Non-pigmented ciliary epithelial cell (primary cell): ENCODE measurements around the gene NACC2.

Experiments
- DNase-seq: peaks from one replicate; pipeline ENCODE4 v3.0.0-alpha.2; 2010; ENCODE audit warnings: low read depth

Gene NACC2

DNA sequence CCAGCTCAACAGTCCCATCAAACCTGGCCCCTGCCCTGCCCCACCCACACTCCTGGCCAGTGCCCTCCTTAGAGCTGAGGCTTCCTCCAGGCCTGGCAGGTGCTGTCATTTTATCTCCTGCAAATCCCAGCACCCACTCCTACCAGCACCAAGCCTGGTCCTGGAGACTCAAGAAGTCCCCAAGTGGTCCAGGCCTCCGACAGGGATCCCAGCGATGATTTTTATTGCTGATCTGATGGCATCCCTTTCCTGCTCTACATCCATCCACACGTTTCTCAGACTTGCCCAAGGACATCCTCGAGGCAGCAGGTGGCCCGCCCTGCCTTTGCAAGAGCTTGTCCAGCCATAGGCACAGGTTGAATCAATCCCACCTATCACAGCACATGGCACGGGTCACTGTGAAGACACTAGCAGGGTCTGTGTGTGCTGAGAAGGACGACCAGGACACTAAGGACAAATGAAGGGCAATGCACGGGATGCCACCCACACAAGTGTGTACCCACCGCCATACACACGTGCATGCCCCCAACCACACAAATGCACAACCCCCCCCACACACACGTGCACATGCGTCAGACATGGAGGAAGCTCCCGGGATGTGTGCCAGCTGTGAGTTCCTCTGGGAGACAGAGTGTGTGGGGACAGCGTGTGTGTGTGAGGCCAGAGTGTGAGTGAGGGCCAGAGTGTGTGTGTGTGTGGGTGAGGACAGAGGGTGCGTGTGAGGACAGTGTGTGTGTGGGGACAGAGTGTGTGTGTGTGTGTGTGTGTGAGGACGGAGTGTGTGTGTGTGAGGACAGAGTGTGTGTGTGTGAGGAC is 71.5 kb downstream of the NACC2 start:
- no peak for DNase-seq

- DNase-seq, result no peak
Observed at GRCh38 chr9:136022731-136023409, 72.2 kb downstream of the NACC2 start.

DNA sequence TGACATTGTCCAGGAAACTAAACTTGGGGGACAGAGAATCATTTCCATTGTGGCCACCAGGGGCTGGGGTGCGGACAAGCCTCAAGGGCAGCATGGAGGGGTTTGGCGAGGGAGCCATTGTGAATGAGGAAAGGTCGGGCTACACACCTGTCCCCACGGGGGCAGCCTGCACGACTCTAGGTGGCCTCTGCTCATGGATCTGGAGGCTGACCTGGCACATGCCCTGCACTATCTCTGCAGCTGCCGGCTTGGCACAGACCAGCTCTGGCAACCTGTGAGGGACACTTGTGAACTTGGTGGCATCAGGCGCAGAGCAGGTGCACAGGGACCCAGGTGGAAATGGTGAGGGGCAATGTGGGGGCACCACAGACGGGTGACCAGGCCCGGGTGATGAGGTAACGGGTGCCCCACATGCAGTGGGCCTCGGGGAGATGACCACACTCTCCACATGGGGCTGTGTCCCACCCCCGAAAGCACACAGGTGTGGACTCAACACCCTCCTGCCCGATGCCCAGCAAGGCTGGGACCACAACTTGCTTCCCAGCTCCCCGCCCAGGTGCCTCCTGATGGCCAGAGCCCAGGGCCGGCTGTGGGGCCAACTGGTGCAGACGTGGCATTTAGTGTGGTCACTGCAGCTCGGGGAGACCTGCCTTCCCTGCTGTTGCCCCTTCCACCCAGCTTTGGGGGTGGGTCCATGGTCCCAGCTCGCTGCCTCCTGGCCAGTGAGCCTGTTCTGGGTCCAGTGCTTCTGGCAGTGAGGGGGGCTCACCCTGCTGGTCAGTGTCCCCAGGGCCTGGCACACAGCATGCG is 73.0 kb downstream of the NACC2 start:
- no peak for DNase-seq

- no peak for DNase-seq
Observed at GRCh38 chr9:136021171-136021871, 73.8 kb downstream of the NACC2 start.

DNA sequence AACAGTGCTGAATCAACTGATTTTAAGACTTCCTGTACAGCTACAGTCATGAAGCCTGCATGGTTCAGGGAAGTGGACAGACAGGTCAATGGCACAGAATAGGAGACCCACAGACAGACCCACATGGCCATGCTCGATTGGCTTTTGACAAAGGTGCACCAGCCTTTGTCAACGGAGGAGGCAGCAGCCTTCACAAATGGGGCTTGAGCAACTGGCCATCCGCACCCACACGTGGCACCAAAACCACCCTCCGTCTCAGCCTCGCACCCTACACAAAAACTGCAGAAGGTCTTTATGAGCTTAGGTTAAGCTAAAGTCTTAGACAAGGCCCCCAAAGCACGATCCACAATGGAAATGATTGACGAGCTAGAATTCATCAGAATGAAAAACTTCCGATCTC is 74.4 kb downstream of the NACC2 start:
- no peak for DNase-seq

DNA sequence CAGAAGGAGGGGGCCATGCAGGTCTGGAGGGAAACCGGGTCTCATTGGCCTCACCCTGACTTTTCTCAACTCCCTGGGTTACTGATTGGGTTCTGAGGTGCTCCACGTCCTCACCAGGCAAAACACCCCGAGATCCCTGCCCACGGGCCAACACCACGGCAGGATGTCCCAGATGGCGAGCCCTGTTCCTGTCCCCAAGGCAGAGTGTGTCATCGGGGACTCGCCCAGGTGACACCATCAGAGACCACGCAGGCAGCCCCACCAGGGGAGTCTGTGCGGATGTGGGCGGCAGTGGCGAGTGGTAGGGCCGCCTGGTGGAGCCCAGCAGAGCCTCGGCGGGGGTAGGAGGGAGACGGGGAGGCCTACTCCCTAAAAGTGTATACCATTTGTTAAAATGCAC is 74.9 kb downstream of the NACC2 start:
- no peak for DNase-seq

DNA sequence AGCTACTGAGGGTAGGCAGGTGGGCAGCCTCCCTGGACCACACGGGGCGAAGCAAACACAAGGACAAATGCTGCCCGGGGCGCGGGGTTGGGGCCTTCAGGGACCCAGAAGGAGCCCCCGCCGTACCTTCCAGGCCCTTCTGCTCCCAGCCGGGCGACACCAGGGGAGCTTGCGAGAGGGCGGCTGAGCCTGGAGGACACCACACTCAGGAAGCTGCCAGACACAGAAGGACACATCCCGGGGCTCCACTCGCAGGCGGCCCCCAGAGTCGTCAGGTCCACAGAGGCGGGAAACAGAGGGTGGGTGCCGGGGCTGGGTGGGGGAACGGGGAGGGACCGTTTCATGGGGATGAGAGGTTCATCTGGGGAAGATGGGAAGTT is 75.4 kb downstream of the NACC2 start:
- no peak for DNase-seq

GRCh38 chr9:136019041-136019680 is 75.9 kb downstream of the NACC2 start:
- no peak for DNase-seq

- DNase-seq, result no peak
Observed at GRCh38 chr9:136018257-136019031, 76.6 kb downstream of the NACC2 start.

DNA sequence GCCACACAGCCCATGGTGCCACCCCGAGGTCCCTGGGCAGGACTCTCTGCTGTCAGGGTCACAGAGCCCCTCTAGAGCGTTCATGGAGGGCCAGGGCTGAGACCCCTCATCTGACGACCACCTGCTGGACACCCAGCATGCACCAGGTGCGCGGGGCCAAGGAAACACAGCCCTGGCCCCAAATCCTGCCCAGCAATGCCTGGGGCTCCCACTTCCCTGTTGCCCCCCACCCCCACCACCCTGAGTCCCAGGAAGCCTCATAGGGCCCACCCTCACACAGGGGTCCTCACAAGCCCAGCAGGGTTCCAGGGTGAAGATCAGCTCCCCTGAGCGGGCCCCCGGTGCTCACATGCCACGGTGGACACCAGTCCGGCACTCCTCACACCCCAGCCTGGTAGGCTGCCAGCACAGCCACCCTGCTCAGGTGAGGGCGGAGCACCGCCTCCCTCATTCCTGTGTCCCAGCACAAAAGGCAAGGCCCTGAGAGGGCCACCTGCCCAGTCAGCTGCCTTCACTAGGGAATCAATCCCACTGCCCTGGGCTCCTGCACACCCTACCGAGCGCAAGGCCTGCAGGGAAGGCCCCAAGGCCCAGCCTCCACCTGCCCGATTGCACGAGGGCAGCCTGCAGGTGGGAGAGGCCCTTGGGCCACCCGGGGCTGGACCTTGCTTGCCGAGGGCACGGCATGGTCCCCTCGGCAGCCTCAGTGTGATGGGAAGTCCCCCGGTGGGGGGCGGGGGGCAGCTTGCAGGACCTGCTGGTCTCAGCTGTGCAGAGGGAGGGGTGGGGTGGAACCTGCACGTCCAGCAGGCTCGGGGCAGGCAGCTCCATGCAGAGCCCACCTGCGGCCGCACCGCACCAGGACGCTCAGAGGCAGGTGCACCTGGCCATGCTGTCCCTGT is 77.5 kb downstream of the NACC2 start:
- no peak for DNase-seq

- no peak for DNase-seq
Observed at GRCh38 chr9:136016572-136017288, 78.4 kb downstream of the NACC2 start.

GRCh38 chr9:136015656-136016571 is 79.2 kb downstream of the NACC2 start:
- DNase-seq, result no peak

DNA sequence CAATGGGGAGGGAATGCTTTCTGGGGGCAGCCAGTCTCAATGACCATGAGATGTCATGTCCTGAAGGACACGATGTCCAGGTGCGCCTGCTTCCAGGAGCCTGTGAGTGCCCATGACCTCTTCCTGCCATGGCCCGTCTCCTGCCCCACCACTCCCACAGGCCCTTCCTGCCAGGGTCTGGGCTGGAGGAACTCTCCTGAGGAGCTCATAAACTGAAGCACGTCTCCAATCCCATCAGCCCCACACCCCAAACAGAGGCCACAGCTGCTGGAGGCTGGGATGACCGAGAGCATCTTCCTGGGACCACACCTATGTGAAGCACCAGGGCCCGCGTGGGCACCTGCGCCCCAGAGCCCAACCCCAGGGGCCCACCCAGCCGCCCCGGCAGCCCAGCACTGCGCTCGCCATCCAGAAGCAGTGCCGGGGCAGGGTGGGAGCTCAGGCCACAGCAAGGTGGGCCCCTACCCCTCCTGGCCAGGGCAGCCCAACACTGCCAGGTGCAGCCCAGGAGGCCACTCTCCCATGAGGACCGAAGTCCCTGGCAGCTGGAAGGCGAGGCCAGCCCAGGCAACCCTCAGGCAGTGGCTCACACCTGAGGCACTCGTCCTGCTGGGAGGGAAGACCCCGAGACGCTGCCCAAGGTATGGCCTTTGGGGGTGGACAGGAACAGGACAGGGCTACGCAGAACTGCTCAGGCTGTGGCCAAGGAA is 80.0 kb downstream of the NACC2 start:
- DNase-seq, result no peak

- DNase-seq, result no peak
Observed at GRCh38 chr9:136014147-136014923, 80.8 kb downstream of the NACC2 start.

DNA sequence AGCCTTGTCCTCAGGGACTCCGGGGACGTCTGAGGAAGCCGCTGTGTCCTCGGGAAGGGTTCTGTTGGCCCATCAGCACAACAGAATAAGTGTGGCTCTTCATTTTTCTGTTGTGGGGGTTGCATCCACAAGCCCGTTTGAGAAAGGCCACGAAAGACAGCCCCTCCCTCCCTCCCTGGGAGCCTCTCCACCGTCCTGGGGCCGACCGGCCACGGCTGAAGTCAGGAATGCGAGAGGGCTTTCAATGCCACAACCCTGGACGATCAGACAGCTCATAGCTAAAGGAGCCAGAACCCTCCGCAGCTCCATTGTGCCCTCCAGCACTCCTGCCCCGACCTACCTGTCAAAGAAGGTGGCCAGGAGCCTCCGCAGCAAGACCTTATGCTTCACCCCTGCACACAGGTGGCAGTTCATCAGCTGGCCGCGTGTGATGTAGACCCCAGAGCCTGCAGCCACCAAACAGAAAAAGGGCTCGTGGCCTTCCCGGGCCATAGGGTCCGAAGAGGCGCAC is 81.5 kb downstream of the NACC2 start:
- DNase-seq, result no peak

- DNase-seq, result no peak
Observed at GRCh38 chr9:136013116-136013515, 82.0 kb downstream of the NACC2 start.
